Activated CD8-positive, alpha-beta memory T cell treated with anti-CD3 and anti-CD28 coated beads, Interleukin-2, amount 50 U/mL, for 1 hour (primary cell): ENCODE results near the gene ZSCAN5C.
"Not testable (repeated sequence)": the region's sequence is repeated elsewhere in the genome, so short reads cannot be mapped to it uniquely, and the experiment has no call there.

Experiments
- DNase-seq: peaks from one replicate; pipeline ENCODE4 v3.0.0-alpha.2; 2020; ENCODE audit errors: extremely low read depth

Gene ZSCAN5C

GRCh38 chr19:56191711-56192110, 10.4 kb upstream of the ZSCAN5C start:
- DNase-seq, result no peak

- DNase-seq, result no peak
These were observed 8.0 kb upstream of the ZSCAN5C start for GRCh38 chr19:56193981-56194640.

- DNase-seq, result not testable (repeated sequence)
These were observed 4.4 kb upstream of the ZSCAN5C start, which contains the start of gene ZSCAN5B for GRCh38 chr19:56197646-56198045. TSS of gene ZSCAN5B (minus strand) at chr19:56197783. CDS start at chr19:56193052, 4,731 bp downstream.

- DNase-seq, result no peak
These were observed 2.4 kb upstream of the ZSCAN5C start for GRCh38 chr19:56199687-56200086.

GRCh38 chr19:56207581-56207980, 5.5 kb downstream of the ZSCAN5C start:
- DNase-seq, result not testable (repeated sequence)

GRCh38 chr19:56209091-56209490, 7.0 kb downstream of the ZSCAN5C start:
- DNase-seq, result no peak

- not testable (repeated sequence) for DNase-seq
These were observed 8.0 kb downstream of the ZSCAN5C start for GRCh38 chr19:56210036-56210435.

- no peak for DNase-seq
These were observed 9.6 kb downstream of the ZSCAN5C start for GRCh38 chr19:56211718-56212117.

GRCh38 chr19:56217039-56217949, 15.2 kb downstream of the ZSCAN5C start:
- DNase-seq, result no peak

GRCh38 chr19:56218961-56219360, 16.9 kb downstream of the ZSCAN5C start:
- DNase-seq, result no peak

GRCh38 chr19:56221442-56221841, 19.4 kb downstream of the ZSCAN5C start:
- not testable (repeated sequence) for DNase-seq

- no peak for DNase-seq
These were observed 19.8 kb downstream of the ZSCAN5C start for GRCh38 chr19:56221851-56222250.

GRCh38 chr19:56222901-56223300, 20.8 kb downstream of the ZSCAN5C start:
- DNase-seq, result no peak

- no peak for DNase-seq
These were observed 21.4 kb downstream of the ZSCAN5C start for GRCh38 chr19:56223481-56223880.

- no peak for DNase-seq
These were observed 43.2 kb downstream of the ZSCAN5C start for GRCh38 chr19:56245121-56245740.

GRCh38 chr19:56245764-56246163, 43.7 kb downstream of the ZSCAN5C start:
- DNase-seq, result not testable (repeated sequence)

- DNase-seq, result not testable (repeated sequence)
These were observed 46.8 kb downstream of the ZSCAN5C start for GRCh38 chr19:56248736-56249338.

- peak; percentile 10 for DNase-seq
These were observed 50.8 kb downstream of the ZSCAN5C start for GRCh38 chr19:56252699-56253422.

GRCh38 chr19:56253737-56254136, 51.7 kb downstream of the ZSCAN5C start:
- no peak for DNase-seq

- DNase-seq, result no peak
These were observed 56.2 kb downstream of the ZSCAN5C start for GRCh38 chr19:56258272-56258671.
